NCI-H82 (cell line): Measurements from ENCODE around the gene LIPM.
"Not testable (repeated sequence)": the region's sequence is repeated elsewhere in the genome, so short reads cannot be mapped to it uniquely, and the experiment has no call there.

Source experiments
- DNase-seq: peaks from one replicate; lab custom pipeline; 2025; lab: John Stamatoyannopoulos, UW

The LIPM gene

DNA sequence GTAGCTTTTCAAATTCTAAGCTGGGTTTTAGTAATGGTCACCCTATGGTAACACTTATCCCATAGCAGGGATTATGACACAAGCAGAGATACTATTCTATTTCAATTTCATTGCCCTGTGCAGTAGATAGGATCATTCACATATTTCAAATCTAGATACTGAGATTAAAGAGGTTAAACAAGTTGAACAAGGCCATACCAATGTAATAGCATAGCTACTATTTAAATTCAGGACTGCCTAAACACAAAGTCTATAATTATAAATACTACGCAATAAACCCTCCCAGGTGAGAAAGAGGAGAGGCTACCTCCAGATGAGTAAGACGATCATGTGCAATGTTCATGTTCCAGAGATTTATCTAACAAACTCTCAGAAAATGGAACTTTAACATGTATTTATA is 1.1 kb downstream of the LIPM start:
- DNase-seq: no peak

GRCh38 chr10:88804083-88804812 is 1.7 kb downstream of the LIPM start:
- DNase-seq: no peak

- no peak for DNase-seq
Measured at GRCh38 chr10:88805361-88805760, 2.8 kb downstream of the LIPM start.

DNA sequence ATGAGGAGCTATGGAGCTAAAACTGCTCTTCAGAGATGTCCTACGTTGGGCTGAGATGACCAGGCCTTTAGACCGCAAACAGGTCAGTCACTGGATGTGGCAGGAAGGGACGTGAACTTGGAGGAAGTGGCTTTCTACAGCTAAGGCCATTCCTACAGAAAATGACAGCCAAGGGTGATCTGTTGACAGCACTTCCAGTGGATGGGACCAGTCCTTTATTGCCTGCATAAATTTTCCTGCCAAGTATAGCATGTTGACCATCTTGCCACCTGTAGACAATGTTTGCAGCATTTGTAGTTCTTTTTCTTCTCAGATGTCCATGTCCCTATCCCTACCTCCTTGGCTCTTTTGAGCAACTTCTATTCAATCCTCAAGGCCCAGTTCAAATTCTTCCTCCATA is 3.4 kb downstream of the LIPM start:
- no peak for DNase-seq

- no peak for DNase-seq
Measured at GRCh38 chr10:88809621-88810020, 7.1 kb downstream of the LIPM start.

GRCh38 chr10:88810196-88810961 is 7.8 kb downstream of the LIPM start:
- DNase-seq: peak; percentile 70

DNA sequence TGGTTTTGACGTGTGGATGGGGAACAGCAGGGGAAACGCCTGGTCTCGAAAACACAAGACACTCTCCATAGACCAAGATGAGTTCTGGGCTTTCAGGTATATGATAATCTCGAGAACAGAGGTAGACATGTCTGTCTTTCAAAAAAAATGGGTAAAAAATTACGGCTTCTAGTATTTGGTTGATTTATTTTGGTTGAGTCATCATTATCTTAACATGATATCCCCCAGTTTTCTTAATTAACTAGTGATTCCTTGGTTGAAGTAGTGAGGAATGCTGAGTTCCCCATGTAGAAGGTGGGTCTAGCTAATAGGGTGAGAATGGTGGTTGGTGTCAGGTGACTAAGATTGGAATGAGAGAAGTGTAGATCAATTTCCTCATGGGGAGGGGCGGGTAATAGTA is 10.7 kb downstream of the LIPM start:
- DNase-seq: no peak

GRCh38 chr10:88819290-88819689 is 16.8 kb downstream of the LIPM start:
- no peak for DNase-seq

DNA sequence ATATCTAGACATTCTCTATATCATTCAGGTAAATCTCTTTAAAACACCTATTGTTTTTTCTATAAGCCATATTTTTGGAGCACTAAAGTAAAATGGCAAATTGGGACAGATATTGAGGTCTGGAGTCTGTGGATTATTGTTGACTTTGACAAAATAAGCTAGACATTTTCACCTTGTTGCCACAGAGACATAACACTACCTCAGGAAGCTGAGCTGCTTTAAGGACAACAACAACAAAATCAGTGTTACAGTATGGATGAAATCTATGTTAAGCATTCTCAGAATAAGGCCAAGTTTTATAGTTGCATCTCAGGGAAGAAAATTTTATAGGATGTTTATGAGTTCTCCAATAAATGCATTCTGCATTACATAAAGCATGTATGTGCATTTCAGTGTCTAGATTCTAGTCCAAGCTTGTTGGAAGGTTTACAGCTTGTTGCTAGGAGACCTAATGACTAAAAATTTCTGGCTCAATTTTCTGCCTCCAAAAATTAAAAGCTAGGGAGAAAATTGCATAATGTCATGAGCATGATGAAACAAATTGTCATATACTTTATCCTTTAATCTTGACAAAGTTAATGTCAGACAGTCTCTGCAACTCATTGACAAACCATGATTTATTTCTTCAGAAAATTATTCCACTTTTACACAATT is 18.3 kb downstream of the LIPM start:
- DNase-seq: no peak

GRCh38 chr10:88826388-88826787 is 23.9 kb downstream of the LIPM start:
- no peak for DNase-seq

DNA sequence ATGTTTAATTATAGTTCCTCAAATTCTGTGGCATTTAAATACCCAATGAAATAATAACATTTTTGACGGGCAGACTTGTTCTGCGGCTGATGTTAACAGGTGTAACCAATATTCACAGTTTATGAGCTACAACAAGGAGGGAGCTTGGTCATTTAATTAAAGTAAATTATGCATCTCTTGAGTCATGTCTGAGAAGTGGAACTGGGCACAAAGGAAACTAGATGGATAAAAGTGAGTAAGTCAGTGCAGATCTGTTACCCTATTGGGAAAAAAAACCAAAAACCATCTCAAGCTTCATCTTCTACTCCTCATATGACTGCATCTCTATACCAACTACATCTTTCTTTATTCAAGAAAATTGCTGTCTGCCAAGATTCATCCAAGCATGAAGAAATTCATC is 25.1 kb downstream of the LIPM start:
- no peak for DNase-seq

DNA sequence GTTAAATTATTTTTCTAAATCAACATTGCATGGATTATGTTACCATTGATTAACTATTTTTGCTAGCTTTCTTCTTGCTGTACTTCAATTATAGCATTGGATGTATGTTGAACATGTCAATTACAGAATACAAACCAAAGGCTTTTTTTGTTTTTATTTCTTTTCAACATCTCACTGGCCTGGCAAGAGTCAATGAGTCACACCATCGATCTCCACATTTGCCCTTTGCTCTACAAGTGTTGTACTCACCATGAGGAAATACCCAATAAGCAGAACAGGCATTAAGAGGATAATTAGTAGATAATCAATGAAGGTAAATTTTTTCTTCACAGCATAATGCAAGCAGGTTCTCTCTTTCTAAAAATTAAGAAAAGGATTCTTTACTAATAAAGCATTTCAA is 25.8 kb downstream of the LIPM start:
- DNase-seq: no peak

- DNase-seq: peak; percentile 3
Measured at GRCh38 chr10:88830643-88831268, 28.2 kb downstream of the LIPM start.

- no peak for DNase-seq
Measured at GRCh38 chr10:88831709-88832108, 29.2 kb downstream of the LIPM start.

DNA sequence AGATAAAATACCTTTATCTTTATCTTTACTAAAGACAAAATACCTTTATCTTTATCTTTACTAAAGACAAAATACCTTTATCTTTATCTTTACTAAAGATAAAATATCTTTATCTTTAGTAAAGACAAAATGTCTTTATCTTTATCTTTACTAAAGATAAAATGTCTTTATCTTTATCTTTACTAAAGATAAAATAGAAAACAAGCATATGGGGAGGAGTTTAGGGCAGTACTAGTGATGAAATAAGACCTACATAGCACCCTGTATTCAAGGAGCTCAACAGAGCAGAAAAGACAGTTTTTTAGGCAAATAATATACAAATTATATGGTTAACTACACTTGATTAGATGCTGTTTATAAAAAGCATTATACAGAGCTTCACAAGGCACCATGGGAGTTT is 29.8 kb downstream of the LIPM start:
- no peak for DNase-seq

DNA sequence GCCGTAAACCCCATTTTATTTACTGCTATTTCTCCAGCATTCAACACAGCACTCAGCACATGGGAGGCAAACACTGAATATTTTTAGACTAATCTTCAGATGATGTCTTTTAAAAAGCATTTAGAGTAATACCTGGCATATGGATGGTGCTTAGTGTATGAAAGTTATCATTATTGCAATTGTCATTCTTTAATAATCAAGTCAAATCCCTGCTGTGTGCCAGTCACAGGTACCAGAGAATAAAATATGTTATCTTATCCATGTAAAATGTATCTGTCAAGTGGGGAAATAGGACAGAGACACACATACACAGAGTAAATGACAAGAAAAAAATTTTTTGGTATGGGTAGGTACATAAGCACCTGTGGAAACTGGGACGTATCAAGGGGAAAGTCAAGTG is 30.6 kb downstream of the LIPM start:
- no peak for DNase-seq

- no peak for DNase-seq
Measured at GRCh38 chr10:88833723-88834122, 31.2 kb downstream of the LIPM start.

DNA sequence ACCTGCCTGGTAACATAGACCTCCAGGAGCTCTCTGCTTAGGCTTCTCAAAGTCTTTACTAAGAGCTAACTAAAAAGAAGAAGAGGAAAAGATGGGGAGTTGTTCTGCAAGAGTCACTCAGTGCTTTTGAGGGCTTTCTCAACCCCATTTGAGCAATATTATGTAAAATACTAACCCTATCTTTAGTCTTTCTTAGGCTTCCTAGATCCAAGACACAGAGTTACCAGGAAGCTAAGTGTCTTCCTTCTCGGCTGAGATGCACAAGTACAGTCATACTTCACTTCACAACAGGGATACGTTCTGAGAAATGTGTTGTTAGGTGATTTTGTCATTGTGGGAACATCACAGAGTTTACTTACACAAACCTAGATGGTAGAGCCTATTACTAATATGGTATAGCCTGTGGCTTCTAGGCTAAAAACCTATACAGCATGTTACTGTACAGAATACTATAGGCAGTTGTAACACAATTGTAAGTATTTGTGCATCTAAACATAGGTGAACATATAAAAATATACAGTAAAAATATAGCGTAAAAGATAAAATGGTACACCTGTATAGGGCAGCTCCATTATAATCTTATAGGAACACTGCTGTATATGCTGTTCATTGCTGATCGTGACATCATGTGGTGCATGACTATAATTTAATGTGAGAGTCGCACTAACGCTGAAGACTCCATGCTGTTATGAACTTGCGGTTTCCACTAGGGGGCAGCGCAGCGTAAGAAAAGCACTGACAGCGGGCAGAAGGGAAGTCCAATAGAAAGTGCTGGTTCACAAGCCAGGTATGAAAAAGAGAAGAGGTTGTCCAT is 32.8 kb downstream of the LIPM start:
- DNase-seq: peak; percentile 79

- DNase-seq: no peak
Measured at GRCh38 chr10:88835910-88836221, 33.3 kb downstream of the LIPM start.

GRCh38 chr10:88837632-88838031 is 35.1 kb downstream of the LIPM start:
- DNase-seq: not testable (repeated sequence)

DNA sequence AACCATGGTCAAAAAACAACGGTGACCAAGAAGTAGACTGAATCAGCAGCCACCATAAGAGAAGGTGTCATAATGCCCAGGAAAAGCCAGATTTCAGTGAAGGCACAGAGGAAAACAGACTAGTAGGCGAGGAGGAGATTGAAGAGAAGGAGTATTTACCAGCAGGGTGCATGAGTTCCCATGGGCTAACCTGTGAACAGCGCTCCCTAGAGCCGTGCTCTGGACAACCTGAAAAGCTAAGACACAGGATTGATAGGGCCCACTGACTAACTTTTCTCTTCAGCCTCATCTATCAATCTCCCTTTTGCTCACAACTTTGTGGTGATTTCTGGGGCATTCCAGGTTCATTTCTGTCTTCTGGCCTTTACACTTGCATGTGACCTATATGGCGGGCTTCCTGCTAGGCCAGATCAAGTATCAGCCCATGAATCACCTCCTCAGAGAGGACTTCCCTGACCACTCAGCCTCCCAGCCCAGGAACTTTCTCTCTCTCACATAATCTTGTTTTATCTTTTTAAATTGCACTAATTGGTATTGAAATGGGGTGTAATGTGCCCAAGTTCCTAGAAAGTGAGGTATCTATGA is 36.3 kb downstream of the LIPM start:
- no peak for DNase-seq

DNA sequence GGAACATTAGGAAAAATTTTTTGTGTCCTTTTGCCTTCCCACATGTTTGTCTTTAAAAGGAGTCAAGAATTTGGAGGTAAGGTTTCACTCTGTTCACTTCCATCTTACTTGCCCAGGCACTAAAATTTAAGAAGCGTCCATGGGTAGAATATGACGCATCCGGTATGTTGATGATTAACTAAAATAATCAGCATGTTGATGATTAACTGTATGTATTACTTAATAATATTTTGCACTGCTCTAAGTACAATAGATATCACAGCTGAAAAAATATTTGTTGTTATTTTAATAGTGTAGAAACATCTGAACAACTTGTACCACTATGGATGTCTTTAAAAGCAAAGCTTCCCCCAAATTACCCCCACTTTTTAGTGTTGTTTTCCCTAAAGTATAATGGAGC is 37.6 kb downstream of the LIPM start:
- no peak for DNase-seq
